Measurements from ENCODE around the gene PPP6R2.

Gene PPP6R2, protein sequence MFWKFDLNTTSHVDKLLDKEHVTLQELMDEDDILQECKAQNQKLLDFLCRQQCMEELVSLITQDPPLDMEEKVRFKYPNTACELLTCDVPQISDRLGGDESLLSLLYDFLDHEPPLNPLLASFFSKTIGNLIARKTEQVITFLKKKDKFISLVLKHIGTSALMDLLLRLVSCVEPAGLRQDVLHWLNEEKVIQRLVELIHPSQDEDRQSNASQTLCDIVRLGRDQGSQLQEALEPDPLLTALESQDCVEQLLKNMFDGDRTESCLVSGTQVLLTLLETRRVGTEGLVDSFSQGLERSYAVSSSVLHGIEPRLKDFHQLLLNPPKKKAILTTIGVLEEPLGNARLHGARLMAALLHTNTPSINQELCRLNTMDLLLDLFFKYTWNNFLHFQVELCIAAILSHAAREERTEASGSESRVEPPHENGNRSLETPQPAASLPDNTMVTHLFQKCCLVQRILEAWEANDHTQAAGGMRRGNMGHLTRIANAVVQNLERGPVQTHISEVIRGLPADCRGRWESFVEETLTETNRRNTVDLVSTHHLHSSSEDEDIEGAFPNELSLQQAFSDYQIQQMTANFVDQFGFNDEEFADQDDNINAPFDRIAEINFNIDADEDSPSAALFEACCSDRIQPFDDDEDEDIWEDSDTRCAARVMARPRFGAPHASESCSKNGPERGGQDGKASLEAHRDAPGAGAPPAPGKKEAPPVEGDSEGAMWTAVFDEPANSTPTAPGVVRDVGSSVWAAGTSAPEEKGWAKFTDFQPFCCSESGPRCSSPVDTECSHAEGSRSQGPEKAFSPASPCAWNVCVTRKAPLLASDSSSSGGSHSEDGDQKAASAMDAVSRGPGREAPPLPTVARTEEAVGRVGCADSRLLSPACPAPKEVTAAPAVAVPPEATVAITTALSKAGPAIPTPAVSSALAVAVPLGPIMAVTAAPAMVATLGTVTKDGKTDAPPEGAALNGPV

DNA sequence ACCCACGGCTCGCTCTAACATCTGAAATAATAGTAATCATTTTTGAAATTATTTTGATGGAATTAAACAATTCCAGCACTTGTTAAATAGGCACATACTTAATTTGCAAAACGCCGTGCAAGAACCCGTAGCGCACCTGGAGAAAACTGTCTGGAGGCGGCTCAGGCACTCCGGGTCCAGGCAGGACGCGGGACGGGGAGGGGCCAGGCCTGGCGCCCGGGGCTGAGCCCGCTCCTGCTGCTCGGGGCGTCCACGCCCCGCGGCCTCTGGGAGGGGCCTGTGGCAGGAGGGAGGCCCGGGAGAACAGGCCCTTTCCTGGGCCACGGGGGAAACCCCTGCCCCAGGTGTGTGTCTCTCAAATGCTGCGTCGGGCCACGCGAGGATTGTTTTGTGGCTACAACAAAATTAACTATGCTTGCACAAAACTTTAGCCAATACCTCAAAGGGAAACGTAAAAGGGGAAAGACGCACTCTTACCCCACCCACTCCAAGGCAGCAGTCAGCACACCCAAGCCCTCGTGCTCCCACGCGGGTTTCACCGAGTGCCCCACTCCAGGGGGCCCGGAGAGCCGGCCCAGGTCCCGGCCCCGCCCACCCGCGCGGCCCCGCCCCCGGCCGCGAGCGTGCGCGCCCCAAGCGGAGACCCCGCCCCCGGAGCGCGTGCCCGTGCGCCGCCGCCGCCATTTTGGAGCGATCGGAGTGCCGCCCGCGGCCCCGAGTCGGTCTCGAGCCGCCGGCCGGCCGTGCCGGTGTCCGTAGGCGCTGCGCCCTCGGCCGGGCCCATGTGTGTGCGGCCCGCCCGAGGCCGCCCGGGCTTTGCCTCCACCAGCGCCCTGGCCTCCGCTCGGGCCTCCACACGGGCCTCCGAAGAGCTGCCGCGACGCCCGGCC, at the start of gene PPP6R2:
PPP6R2 (plus strand) TSS at position 677 of the 890 bp plus-strand sequence. CDS start 50,582 bp downstream, outside the sequence.
- peak; percentile 32 to 52 for DNase-seq

DNA sequence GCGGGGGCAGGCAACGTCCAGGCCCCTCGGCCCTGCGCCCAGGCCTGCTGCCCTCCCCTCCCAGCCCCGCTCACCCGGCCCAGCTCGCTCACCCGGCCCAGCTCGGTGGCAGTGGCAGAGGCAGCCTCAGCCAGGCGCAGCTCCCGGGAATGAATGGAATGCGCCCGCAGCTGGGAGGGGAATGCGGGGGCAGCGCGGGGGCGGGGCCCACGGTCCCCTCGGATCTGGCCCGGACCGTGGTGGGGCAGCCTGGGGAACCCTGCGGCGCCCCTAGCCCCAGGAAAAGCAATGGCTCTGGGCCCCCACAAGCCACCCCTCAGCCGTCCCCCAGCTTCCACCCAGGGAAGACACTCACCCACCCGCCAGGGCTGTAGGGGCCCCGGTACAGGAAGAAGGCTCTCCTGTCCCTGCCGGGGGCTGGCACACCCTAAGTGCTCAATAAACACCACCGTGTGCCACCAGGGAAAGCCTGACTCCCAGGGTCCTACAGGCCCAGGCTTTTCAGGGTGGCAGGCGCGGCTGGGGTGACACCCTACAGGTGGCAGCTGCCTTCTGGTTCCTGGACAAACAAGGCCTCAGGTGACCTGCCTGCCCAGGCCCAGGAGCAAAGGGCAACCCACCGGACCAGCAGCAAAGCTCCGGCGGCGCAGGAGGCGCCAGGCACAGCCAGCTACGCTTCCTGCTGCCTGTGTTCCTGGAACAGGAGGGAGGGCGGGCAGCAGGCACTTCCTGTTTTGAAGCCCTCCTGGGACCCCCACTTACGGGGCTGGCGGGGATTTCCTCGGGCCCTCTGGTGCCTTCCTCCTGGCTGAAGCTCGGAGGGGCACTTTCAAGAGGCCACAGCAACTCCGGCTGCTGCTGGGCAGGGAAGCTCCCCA, 49.4 kb upstream of the PPP6R2 start:
- DNase-seq, result no peak

DNA sequence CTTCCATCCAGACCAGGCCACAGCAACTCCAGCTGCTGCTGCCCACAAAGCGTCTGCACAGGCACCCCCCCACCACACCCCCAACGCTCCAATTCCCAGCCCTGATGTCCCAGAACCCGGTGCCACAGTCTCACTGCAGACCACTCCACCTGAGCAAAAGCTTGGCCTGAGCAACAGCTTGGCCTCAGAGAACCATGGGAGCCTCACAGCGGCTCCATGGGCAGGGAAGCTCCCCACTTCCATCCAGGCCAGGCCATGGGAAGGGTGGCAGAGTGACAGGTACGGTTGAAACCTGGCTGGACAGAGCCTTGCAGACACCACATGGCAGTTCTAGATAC, 48.8 kb upstream of the PPP6R2 start:
- no peak for DNase-seq

DNA sequence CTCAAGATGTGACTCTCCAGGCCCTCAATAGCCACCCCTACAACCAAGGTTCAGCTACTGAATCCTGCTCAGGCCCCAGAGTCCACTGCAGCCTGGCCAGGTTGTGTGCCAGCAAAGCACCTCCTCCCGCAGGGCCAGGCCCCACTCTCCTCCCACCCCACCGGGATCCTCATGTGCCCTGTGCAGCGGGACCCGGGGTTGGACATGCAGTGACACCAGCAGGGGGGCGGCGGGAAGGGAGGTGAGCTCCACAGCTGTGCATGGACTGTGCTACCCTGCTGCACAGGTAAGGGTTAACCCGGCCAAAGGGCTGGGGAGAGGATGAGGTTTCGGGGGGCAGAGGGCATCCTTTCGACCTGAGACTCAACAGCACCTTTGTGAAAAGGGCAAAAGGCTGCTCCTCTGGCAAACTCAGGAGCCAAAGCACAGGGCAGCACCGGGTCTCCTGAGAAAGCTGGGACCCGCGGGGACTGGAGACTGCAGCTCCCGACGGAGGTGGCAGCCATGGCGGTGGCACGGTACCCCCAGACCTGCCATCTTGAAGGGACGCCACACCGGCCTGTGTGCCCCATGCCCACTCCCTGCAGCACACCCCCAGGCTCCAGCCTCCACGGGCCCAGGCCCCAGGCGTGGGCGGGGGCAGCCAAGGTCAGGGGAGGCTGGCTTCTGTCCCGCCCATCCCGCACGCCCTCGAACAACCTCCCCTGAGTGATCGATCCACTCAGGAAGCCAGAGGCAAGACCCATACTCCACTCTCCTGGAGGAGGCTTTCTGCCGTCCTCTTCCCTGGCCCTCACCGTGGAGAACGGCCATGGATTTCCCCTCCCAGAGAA, 46.3 kb upstream of the PPP6R2 start:
- DNase-seq, result no peak

DNA sequence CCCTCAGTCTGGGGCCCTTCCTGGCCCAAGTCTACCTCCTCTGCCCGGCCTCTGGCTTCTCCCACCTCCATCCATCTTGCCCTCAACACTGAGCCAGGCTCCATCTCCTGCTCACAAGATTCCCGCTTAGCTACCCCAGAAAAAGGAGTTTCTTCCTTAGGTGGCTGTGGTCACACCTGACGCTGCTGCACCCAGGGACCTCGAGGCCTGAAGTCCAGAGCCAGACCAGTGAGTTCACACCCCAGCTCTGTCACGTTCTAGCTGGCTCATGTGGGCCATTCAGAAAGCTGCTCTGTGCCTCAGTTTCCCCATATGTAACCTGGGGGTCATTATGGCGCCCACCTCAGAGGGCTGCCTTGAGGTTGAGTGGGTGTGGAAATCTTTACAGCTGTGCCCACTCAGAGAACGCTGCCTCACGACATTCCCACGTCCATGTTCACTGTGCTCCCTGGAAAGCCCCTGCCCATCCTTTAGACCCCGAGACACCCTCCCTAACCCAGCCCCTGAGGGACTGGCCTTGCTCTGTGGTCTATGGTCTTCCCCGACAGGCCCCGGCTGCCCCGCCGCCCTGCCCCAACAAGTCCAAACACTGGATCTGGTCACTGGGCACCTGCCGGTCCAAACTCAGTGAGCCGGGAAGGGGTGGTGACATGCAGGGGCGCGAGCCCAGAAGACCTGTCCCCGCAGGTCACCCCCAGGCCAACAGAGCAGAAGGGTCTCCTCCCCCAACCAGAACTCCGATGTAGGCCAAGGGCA, 45.4 kb upstream of the PPP6R2 start:
- no peak for DNase-seq

DNA sequence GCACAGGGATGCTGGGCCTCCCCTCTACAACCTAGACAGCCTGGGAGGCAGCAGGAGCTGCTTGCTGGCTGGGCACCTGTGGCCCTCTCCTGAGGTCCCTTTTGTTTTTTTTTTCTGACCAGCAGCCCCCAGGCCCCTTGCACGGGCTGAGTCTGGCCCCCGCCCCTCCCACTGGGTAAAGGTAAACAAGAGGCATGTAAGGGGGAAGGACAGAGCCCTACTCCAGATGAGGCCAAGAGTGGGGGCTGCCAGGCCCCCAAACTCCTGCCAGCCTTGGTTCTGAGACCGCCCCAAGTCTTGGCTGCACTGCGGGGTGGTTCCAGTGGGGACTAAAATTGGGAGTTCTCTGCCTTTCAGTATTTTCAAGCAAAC, 44.9 kb upstream of the PPP6R2 start:
- DNase-seq, result no peak

DNA sequence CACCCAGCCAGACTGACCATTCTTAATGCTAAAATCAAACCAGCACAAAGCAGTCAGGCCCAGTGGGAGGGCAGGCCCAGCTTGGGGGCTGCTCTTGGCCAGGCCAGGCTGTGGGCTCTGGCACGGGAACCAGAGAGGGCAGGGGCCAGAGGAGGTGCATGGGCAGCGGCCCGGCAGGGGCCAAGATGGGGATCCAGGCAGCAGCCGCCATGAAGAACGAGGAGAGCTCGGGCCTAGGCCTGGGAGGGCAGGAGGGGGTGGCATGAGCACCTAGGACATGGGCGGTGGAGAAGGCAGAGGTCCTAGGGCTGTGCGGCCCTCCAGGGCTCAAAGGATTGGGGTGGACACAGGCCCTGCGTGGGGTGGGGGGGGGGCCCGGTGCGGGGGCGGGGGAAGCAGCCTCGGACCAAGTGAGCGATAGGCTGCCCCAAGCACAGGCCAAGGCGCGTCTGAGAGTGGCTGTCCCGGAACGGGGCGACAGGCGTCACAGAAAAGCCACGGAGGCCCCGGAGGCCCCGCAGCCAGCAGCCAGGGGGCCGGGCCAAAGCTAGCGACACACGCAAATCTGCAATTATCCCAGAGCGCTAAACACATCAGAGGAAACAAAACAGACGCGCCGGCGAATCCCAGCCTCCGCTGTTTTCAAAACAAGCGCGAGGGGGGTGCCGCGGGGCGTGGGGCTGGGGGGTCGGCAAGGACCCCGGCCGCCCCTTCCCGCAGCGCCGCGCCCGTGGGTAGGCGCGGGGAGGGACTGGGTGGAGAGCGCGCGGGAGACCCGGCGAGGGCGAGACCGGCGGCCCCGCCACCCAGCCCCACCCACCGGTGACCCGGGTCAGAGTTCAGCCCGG, 44.0 kb upstream of the PPP6R2 start:
- DNase-seq, result no peak

DNA sequence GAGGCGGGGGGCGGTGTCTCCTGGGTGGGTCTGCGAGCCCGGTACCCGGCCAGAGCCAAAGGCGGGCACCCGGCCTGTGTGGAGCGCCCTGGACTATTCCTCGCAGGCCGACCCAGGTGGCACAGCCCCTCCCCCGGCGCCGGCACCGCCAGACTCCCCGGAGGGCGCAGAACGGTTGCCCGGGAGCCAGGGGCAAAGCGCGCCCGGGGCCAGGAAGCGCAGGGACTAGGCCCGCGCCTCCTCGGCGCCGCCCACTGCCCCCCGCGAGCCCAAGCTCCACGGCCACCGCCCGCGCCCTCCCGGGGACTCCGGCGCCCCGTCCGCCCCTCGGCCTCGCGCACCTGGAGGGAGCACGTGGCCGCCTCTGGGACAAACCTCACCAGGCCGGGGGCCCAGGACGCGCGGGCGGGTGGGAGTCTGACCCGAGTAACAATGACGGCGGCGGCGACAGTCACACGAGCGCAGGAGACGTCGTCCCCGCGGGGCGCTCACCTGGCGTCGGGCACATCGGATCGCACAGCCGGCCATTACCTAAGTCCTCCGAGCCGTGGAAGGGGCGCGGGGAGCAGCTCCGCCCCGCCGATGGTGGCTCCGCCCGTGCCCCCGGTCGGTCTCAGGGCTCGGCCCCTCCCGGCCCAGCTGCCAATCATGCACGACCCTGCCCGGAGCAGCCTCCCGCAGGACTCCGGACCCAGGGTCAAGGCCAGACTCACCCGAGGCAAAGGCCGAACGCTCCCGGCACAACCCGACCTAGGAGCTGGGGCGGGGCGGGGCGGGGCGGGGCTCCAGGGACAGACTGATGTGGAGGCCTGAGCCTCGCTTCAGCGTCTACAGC, 43.1 kb upstream of the PPP6R2 start:
- DNase-seq, result no peak

DNA sequence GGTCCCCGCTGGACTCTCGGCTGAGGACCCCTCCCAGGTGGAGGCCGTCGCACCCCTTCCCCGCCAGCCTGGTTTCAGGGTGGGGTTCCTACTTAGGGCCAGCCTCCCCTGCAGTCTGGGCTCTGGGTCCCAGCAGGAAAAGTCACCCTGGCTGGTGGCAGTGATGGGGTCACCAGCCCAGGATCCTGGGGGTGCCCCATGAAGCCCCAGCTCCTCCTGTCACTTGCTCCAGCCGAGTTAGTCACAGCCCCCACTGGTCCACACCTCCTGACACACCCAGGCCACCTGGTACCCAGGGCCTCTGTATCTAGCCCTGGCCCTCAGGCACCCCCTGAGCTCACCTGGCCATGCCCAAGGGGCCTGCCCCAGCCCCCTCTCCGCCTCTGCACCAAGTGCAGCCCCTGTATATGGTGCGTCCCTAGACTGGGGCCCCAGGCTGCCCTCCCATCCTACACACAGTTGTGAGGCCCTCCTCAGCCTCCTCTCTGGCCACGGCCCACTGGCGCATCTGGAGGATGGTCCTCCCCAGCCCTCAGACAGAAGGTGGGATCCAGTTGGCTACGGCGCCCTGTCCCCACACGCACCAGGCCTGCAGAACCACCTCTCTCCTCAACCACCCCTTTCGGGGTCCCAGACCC, 42.4 kb upstream of the PPP6R2 start:
- no peak for DNase-seq

DNA sequence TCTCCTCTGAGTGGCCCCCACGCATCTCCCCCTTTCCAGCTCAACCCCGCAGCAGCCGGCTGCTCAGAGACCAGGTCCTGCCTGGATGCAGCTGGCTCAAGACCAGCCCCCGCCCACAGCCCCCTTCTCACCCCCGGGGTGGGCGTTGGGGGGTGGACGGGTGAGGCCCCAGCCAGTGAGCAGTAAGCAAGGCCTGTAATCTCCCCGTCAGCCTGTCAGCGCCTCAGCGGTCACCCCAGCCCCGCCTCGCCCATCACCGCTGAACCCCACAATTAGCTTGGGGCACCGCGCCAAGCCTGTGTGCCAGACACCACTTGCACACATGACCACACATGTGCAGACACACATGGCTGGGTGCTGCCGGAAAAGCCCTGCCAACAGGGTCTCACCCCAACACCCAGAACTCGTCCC, 41.5 kb upstream of the PPP6R2 start:
- DNase-seq, result no peak

DNA sequence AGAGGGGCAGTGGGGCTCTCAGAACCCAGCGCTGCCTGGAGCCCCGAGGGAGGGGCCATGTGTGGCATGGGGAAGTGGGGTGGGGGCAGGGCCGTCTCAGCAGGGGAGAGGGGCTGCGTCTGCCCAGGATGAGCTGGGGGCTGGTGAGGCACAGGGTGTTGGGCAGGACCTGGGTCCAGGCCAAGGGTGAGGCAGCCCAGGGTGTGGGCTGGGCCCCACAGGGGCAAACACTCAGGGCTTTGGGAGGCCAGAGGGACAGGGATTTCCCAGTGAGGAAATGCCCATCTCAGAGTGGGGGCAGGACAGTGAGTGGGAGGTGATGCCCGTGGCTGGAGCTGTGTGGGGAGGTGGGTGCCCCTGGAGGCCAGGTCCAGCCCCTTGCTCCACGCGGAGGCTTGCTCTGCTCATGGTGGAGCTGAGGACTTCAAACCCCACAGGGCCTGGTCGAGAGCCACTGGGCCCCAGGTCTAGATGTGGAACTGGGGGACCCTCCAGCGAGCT, 41.0 kb upstream of the PPP6R2 start:
- DNase-seq, result no peak

DNA sequence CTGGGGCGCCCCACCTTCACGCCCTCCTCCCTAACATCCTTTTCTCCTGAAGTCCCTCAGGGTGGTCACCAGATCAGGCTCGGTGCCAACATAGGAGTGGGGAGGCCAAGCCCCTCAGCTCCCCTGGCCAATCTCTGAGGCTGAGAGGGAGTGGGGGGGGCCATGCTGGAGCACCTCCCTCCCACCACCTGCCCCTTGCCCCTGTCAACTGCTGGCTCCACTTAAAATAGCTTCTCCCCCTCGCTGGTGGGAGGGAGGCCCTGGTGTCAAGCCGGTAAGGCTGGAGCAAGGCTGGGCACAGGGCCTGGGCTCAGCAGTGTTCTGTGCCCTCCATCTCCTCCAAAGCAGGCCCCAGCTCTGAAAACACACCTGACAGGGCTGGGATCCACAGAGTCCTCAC, 40.6 kb upstream of the PPP6R2 start:
- DNase-seq, result no peak

DNA sequence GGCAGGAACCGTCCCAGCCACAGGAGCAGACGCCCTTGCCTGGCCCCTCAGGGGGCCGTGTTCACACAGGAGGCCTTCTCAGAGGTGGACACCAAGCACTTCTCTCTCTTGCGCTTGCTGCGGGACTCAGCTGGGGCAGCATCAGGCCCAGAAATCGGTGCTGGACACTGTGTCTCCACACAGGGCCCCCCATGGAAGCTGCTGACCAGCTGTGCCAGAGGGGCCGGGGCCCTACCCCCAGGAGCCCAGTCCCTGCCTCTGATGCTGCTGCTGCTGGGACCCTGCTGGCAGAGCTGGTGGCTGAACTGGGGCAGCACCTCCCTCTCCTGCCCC, 39.6 kb upstream of the PPP6R2 start:
- DNase-seq, result no peak

DNA sequence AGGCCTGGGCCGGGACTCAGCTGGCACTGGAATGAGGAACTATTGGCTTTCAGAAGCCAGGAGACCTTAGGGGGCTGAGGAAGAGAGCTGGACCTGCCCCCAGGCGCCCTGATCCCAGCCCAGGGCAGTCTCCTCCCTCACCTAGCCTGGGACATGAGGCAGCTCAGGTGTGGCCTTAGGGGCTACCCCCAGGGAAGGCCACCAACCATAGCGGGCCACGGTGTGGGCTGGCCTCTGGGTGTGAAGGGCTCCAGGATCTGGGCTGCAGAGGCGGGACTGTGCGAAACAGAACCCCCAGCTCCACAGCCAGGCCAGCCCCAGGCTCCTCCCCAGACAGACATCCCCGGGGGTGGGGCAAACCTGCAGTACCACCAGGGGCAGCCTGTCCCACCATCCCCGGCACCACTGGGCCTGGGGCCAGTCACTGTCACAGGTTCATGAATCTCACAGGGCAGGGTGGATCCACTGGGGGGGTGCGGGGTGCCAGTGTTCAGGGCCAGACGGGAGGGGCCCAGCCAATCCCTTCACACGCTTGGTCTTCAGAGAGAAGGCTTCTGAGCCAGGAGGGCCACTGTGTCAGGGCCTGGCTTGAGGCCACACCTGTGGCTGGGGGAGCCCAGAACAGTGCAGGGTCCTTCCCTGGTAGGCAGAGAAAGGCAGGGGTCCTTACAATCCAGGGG, 39.1 kb upstream of the PPP6R2 start:
- DNase-seq, result peak in 1 of 2 experiments; percentile 6

DNA sequence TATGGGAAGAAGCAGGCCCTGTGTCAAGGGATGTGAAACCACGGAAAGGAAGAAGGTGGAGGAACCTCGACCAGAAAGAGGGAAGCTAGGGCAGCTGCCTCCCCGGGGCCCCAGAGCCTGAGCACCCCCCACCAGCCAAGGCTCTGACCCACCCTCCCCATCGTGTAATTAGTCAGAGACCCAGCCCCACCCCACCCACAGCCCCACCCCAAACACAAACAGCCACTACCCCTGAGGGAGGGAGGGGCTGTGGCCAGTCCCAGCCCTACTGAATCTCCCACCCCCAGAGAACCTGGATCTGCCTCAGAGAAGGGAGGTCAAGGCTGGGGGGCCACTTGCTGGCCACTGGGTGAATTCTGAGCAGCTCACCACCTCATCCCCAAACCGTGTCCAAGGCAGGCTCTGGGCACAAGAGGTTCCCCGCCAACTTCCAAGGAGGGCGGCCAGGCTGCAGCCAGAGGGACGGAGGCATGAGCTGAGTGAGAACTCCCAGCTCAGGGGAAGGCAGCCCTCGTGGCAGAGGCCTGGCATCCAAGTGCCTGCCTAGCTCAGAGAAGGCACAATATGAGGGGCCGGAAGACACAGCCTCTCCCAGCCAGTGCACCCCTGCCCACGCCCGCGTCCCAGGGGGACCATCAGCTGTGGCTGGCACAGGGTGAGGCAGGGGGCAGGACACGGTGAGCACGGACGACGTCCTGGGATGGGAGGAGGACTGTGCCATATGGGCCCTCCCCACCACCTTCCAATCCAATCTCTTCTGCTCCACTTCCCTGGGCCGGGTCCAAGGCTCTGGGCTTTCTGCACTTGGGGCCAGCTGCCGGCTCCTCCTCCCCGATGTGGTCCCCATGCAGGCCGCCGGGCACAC, 38.4 kb upstream of the PPP6R2 start:
- DNase-seq, result no peak

DNA sequence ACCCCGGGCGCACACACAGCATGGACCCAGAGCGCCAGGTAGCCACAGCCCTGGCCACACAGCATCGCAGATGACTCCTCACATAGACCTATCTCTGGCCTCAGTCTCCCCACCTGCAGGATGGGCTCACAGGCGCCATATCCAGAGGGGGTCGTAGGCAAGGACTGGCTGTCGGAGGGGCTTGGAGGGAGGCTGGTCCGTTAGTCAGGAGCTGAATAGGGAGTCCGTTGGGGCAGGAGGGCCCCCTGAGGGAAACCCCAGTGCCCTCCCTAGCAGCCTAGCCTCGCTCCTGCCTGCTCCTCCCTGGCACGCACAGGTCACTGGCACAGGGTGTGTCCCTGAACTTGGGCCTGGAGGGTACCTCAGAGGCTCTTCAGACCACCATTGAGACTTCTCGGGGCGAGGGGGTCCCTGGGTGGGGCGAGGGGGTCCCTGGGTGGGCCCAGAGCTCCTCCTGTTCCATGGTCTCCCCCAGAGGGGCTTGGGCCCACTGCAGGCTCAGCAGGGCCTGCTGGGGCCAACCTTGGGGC, 37.7 kb upstream of the PPP6R2 start:
- no peak for DNase-seq
